Mesenchymal stem cell (in vitro differentiated cells and primary cell): Measurements from ENCODE around the gene POTEB3.
"Not testable (repeated sequence)": the region's sequence is repeated elsewhere in the genome, so short reads cannot be mapped to it uniquely, and the experiment has no call there.

Experiments used
- DNase-seq: peaks from one replicate; pipeline ENCODE4 v3.0.0-alpha.2; 2013
- H2AFZ ChIP-seq: one replicate; pipeline ENCODE4 v1.6.1; 2013; ENCODE audit warnings: low read depth, mild to moderate bottlenecking, control low read depth, inconsistent platforms, low read length, moderate library complexity
- H2AK5ac ChIP-seq: 2 replicates; pipeline ENCODE4 v1.6.1; 2013; ENCODE audit warnings: low read length, moderate library complexity, mild to moderate bottlenecking, inconsistent platforms; ENCODE audit not compliant: severe bottlenecking
- H2BK120ac ChIP-seq: one replicate; pipeline ENCODE4 v1.6.1; 2013; ENCODE audit warnings: low read depth, mild to moderate bottlenecking, inconsistent platforms, low read length, moderate library complexity
- H2BK12ac ChIP-seq, 2 experiments: one replicate each; pipeline ENCODE4 v1.6.1; 2013; ENCODE audit warnings: inconsistent platforms in 2 of 2, low read length in 2 of 2, mild to moderate bottlenecking in 2 of 2, moderate library complexity in 2 of 2, control low read depth in 1 of 2
- H2BK15ac ChIP-seq: one replicate; pipeline ENCODE4 v1.6.1; 2013; ENCODE audit warnings: mild to moderate bottlenecking, low read depth, inconsistent platforms; ENCODE audit not compliant: poor library complexity, severe bottlenecking
- H2BK5ac ChIP-seq: 2 replicates; pipeline ENCODE4 v1.6.1; 2013; ENCODE audit warnings: low read depth, mild to moderate bottlenecking, low read length, control low read depth, inconsistent platforms; ENCODE audit not compliant: poor library complexity, severe bottlenecking
- H3K14ac ChIP-seq, 2 experiments: one replicate each; pipeline ENCODE4 v1.6.1; 2013; ENCODE audit warnings: inconsistent platforms in 2 of 2, low read length in 2 of 2, control low read depth in 1 of 2, mild to moderate bottlenecking in 1 of 2, moderate library complexity in 1 of 2
- H3K18ac ChIP-seq, 2 experiments: one replicate each; pipeline ENCODE4 v1.6.1; 2013; ENCODE audit warnings: inconsistent platforms in 2 of 2, low read length in 2 of 2, control low read depth in 1 of 2, low read depth in 1 of 2, mild to moderate bottlenecking in 1 of 2
- H3K23ac ChIP-seq, 2 experiments: one replicate each; pipeline ENCODE4 v1.6.1; 2013; ENCODE audit warnings: inconsistent platforms in 2 of 2, low read length in 2 of 2, mild to moderate bottlenecking in 2 of 2, moderate library complexity in 2 of 2, control low read depth in 1 of 2
- H3K27ac ChIP-seq: 2 replicates; pipeline ENCODE4 v1.5.1; 2013; ENCODE audit warnings: mild to moderate bottlenecking, moderate library complexity, low read length, control low read depth, inconsistent platforms; ENCODE audit not compliant: poor library complexity, severe bottlenecking
- H3K27me3 ChIP-seq, 2 experiments: 2 replicates each; pipeline versions ENCODE4 v1.6.1 to v1.7.0; 2013; ENCODE audit warnings: low read length in 2 of 2, mild to moderate bottlenecking in 2 of 2, moderate library complexity in 2 of 2, control low read depth in 1 of 2, inconsistent platforms in 1 of 2; ENCODE audit not compliant: control insufficient read depth in 1 of 2, insufficient read depth in 1 of 2
- H3K36me3 ChIP-seq, 2 experiments: 2 replicates each; pipeline versions ENCODE4 v1.6.1 to v1.7.0; 2013; ENCODE audit warnings: low read length in 2 of 2, control low read depth in 1 of 2, inconsistent platforms in 1 of 2, low read depth in 1 of 2, mild to moderate bottlenecking in 1 of 2; ENCODE audit not compliant: insufficient read depth in 2 of 2, control insufficient read depth in 1 of 2
- H3K4ac ChIP-seq, 2 experiments: one replicate each; pipeline ENCODE4 v1.6.1; 2013; ENCODE audit warnings: inconsistent platforms in 2 of 2, low read length in 2 of 2, mild to moderate bottlenecking in 2 of 2, moderate library complexity in 2 of 2, control low read depth in 1 of 2, low read depth in 1 of 2
- H3K4me1 ChIP-seq: 2 replicates; pipeline ENCODE4 v1.6.1; 2013; ENCODE audit warnings: low read depth, low read length, control low read depth; ENCODE audit not compliant: control insufficient read depth, insufficient read depth
- H3K4me2 ChIP-seq: 2 replicates; pipeline ENCODE4 v1.6.1; 2013; ENCODE audit warnings: low read length, mild to moderate bottlenecking, inconsistent platforms; ENCODE audit not compliant: poor library complexity, severe bottlenecking
- H3K4me3 ChIP-seq, 2 experiments: 2 replicates each; pipeline versions ENCODE4 v1.5.1 to v1.7.0; 2013; ENCODE audit warnings: low read length in 2 of 2, mild to moderate bottlenecking in 2 of 2, control low read depth in 1 of 2, low read depth in 1 of 2; ENCODE audit not compliant: insufficient read depth in 1 of 2
- H3K79me1 ChIP-seq: replicated peaks from 2 replicates; pipeline ENCODE4 v1.6.1; 2013; ENCODE audit warnings: mild to moderate bottlenecking, control low read depth, low read length, inconsistent platforms; ENCODE audit not compliant: poor library complexity, severe bottlenecking
- H3K9ac ChIP-seq: 2 replicates; pipeline ENCODE4 v1.7.0; 2013; ENCODE audit warnings: mild to moderate bottlenecking, low read length, moderate library complexity
- H3K9me3 ChIP-seq: 2 replicates; pipeline ENCODE4 v1.7.0; 2013; ENCODE audit warnings: mild to moderate bottlenecking, low read length; ENCODE audit not compliant: control insufficient read depth
- H4K8ac ChIP-seq: one replicate; pipeline ENCODE4 v1.6.1; 2013; ENCODE audit warnings: inconsistent platforms, mild to moderate bottlenecking, low read length, moderate library complexity
- H4K91ac ChIP-seq: one replicate; pipeline ENCODE4 v1.6.1; 2013; ENCODE audit warnings: mild to moderate bottlenecking, low read length, inconsistent platforms
- WGBS: methylation state at CpG from one replicate; pipeline ENCODE4 v1.1.7; 2013; ENCODE audit warnings: mixed read lengths; 5-methylcytosine and 5-hydroxymethylcytosine counted together

The POTEB3 gene

GRCh38 chr15:21397656-21398055 is 42.6 kb downstream of the POTEB3 start:
- not testable (repeated sequence) for H3K14ac ChIP-seq, H3K79me1 ChIP-seq, H3K36me3 ChIP-seq, H2AK5ac ChIP-seq, H3K27ac ChIP-seq, H2AFZ ChIP-seq, H3K23ac ChIP-seq, H3K27me3 ChIP-seq, H2BK15ac ChIP-seq, H4K8ac ChIP-seq, H3K4me2 ChIP-seq, H3K4me1 ChIP-seq, H2BK5ac ChIP-seq, H3K4me3 ChIP-seq, H3K4ac ChIP-seq, H3K9ac ChIP-seq, H2BK120ac ChIP-seq, H3K9me3 ChIP-seq, H4K91ac ChIP-seq, H3K18ac ChIP-seq, DNase-seq, H2BK12ac ChIP-seq
- WGBS: no CpG with 5 or more reads among the region's 2 CpGs

DNA sequence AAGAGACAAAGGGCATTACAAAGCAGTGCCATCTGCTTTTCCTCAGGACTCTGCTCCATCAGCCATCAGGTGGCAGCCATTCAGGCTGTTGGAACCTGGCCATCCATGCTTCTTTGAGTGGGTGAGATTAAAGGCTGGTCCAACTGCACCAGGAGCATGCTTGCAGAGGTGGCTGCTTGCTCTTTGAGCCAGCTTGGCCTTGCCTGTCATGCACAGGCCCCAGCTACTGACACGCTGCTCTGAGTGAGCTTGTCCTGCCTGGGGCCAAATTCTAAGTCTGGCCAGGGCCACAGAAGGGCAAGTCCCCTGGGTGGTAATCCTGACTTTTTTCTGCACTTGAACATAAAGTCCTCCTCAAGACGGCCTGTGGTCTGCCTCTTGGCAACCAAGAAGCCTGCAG is 43.1 kb downstream of the POTEB3 start:
- not testable (repeated sequence) for H2BK12ac ChIP-seq, H2AFZ ChIP-seq, H3K9me3 ChIP-seq, H3K36me3 ChIP-seq, H3K4me2 ChIP-seq, DNase-seq, H3K79me1 ChIP-seq, H2BK5ac ChIP-seq, H3K27ac ChIP-seq, H2BK120ac ChIP-seq, H4K8ac ChIP-seq, H3K9ac ChIP-seq, H3K4me3 ChIP-seq, H3K14ac ChIP-seq, H3K4ac ChIP-seq, H3K23ac ChIP-seq, H2BK15ac ChIP-seq, H3K18ac ChIP-seq, H3K4me1 ChIP-seq, H3K27me3 ChIP-seq, H4K91ac ChIP-seq, H2AK5ac ChIP-seq
- WGBS: no CpG with 5 or more reads among the region's 2 CpGs

GRCh38 chr15:21385961-21386360 is 54.3 kb downstream of the POTEB3 start:
- not testable (repeated sequence) for H2AFZ ChIP-seq, H3K79me1 ChIP-seq, H3K14ac ChIP-seq, H3K9me3 ChIP-seq, H3K4me3 ChIP-seq, H2BK15ac ChIP-seq, H3K4me2 ChIP-seq, H3K4me1 ChIP-seq, H2AK5ac ChIP-seq, H2BK5ac ChIP-seq, H3K9ac ChIP-seq, H2BK120ac ChIP-seq, H3K18ac ChIP-seq, H3K4ac ChIP-seq, DNase-seq, H4K91ac ChIP-seq, H2BK12ac ChIP-seq, H3K27ac ChIP-seq, H3K36me3 ChIP-seq, H3K23ac ChIP-seq, H3K27me3 ChIP-seq, H4K8ac ChIP-seq
- no CpG with 5 or more reads among the region's 25 CpGs for WGBS

DNA sequence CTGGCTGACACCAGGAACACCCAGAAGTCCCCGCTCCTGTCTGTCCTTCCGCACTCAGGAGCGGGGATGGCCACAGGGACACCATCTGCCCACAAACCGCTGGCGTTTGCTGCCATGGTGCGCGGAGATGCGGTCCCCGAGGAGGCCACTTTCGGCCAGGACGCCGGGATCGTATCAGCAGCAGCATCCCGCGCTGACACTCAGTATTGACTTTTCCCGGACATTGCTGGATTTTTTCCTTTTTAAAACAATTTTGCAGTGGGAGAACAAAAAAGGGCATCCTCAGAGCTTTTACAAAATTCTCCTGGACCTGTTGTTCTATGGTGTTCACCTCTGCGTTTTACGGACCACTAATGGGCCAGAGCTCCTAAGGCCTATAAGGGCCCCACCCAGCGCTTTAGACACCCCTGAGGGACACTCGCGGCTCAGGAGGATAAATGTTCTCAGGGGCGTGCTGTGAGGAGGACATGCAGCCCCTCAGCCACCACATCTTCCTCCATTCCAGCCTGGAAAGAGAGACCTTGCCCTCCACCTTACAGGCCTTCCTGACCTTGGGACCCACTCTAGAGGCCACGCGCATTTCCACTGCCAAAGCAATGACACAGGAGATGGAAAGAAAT is 56.3 kb downstream of the POTEB3 start:
- not testable (repeated sequence) for H3K79me1 ChIP-seq, H3K27me3 ChIP-seq, H3K23ac ChIP-seq, H2BK15ac ChIP-seq, H2AFZ ChIP-seq, H4K8ac ChIP-seq, H2BK12ac ChIP-seq, H3K4me3 ChIP-seq, H2BK120ac ChIP-seq, H3K18ac ChIP-seq, H2BK5ac ChIP-seq, DNase-seq, H4K91ac ChIP-seq, H3K4me1 ChIP-seq, H3K14ac ChIP-seq, H3K9ac ChIP-seq, H3K27ac ChIP-seq, H3K4me2 ChIP-seq, H3K9me3 ChIP-seq, H2AK5ac ChIP-seq, H3K36me3 ChIP-seq, H3K4ac ChIP-seq
- WGBS: no CpG with 5 or more reads among the region's 24 CpGs
